Aorta (tissue), 5 donors: Measurements from ENCODE around the gene GALNT10. TPM values are rescaled to one million over a fixed set of nuclear protein-coding genes. Genes with fewer than 3 reads are reported as not detected.

ENCODE experiments used
- ATAC-seq: fragments of 200-7000 bp; cut with Tn5 transposase; one replicate; pipeline ENCODE4 v1.9.1; 2022; ENCODE audit warnings: moderate library complexity; ENCODE audit not compliant: low FRiP score
- DNase-seq, 2 donors: peaks; one replicate each; pipeline ENCODE4 v3.0.0-alpha.2; 2020
- H3K27ac ChIP-seq, 2 donors: one replicate each; pipeline ENCODE4 v1.5.1; 2013; ENCODE audit warnings: low read length in 2 of 2, mild to moderate bottlenecking in 2 of 2, moderate library complexity in 2 of 2, control low read depth in 1 of 2, inconsistent platforms in 1 of 2, low read depth in 1 of 2
- H3K27me3 ChIP-seq, 2 donors: one replicate each; pipeline ENCODE4 v1.6.1; 2013; ENCODE audit warnings: control low read depth in 1 of 2, low read length in 1 of 2, mild to moderate bottlenecking in 1 of 2, moderate library complexity in 1 of 2; ENCODE audit not compliant: insufficient read depth in 2 of 2, control insufficient read depth in 1 of 2
- H3K36me3 ChIP-seq, 2 donors: one replicate each; pipeline ENCODE4 v1.6.1; 2013; ENCODE audit warnings: control low read depth in 1 of 2, low read length in 1 of 2, mild to moderate bottlenecking in 1 of 2; ENCODE audit not compliant: insufficient read depth in 2 of 2, control insufficient read depth in 1 of 2
- H3K4me1 ChIP-seq, 2 donors: one replicate each; pipeline ENCODE4 v1.6.1; 2013; ENCODE audit warnings: low read length in 2 of 2, control low read depth in 1 of 2, mild to moderate bottlenecking in 1 of 2, moderate library complexity in 1 of 2; ENCODE audit not compliant: insufficient read depth in 2 of 2, control insufficient read depth in 1 of 2
- H3K4me3 ChIP-seq, 2 donors: one replicate each; pipeline ENCODE4 v1.5.1; 2013; ENCODE audit warnings: low read length in 2 of 2, control low read depth in 1 of 2, mild to moderate bottlenecking in 1 of 2
- H3K9me3 ChIP-seq: one replicate; pipeline ENCODE4 v1.6.1; 2013; ENCODE audit warnings: mild to moderate bottlenecking, low read length; ENCODE audit not compliant: control insufficient read depth
- WGBS, 2 donors: extraction: QIAGEN DNeasy Blood & Tissue Kit; methylation state at CpG; one replicate each; pipeline ENCODE4 v1.1.7; 2013; 5-methylcytosine and 5-hydroxymethylcytosine counted together
- intact Hi-C, 2 donors: fragments of 100-400 bp; cut with DNase I; formaldehyde crosslinking; loops; one replicate each; pipeline versions ENCODE4 v1.14.2 to v1.15.0; 2022
- polyA plus RNA-seq, 2 donors: library from polyadenylated mRNA; stranded (reverse); fragments of 200-250 nt; gene quantifications; one replicate each; pipeline ENCODE4 v1.2.3, GENCODE V29; 2013
- total RNA-seq, 2 donors: library from RNA; stranded (reverse); fragmentation: NEBNext Ultra II Directional; extraction: Animal tissue kit (Norgen Biotek cat#: 25700); gene quantifications; one replicate each; pipeline ENCODE4 v1.2.1, GENCODE V29; 2021
- donor health status: healthy with polysubstance abuse.
- donor health status: Bipolar disorder and iron deficiency.
- donor health status: DM: no; HTN: no; CAD: no.
- donor health status: DM: no; HTN: no; CAD: no.
- donor health status: DM: yes; HTN: yes; CAD: no.

GALNT10 gene
- total and polyA plus RNA-seq, 4 donors: 9.1 to 44.2 (median 26.7) TPM

- intact Hi-C loops: no loop called here
- H3K4me3 ChIP-seq: no peak overlapping the region
- no peaks in the 10 kb centered on the region for H3K9me3 ChIP-seq
- no peaks in the 10 kb centered on the region for H3K4me1 ChIP-seq
- no peak for DNase-seq
- WGBS, 2 donors: 97 to 98% methylated on average over 3 of the region's 3 CpGs
- H3K36me3 ChIP-seq: no peaks in the 10 kb centered on the region
- no peak overlapping the region for H3K27ac ChIP-seq
- no peaks in the 10 kb centered on the region for H3K27me3 ChIP-seq
- no peak for ATAC-seq
Measured at GRCh38 chr5:154428208-154428607, 237.7 kb downstream of the GALNT10 start.

- WGBS, 2 donors: 95 to 100% methylated on average over 1 of the region's 1 CpG
- DNase-seq: no peak
- Histone ChIP-seq H3K4me3 (no peak overlapping the region), H3K36me3 (no peaks in the 10 kb centered on the region), H3K9me3 (no peaks in the 10 kb centered on the region), H3K27ac (no peak overlapping the region), H3K27me3 (no peaks in the 10 kb centered on the region), H3K4me1 (no peaks in the 10 kb centered on the region)
- ATAC-seq: no peak
- intact Hi-C loops: no loop called here
Measured at GRCh38 chr5:154429341-154429740, 238.8 kb downstream of the GALNT10 start.

- Histone ChIP-seq H3K9me3 (no peaks in the 10 kb centered on the region), H3K27ac (no peak overlapping the region), H3K36me3 (peaks cover 0 to 1% of the 10 kb centered on the region in 2 donors), H3K4me3 (no peak overlapping the region), H3K27me3 (no peaks in the 10 kb centered on the region), H3K4me1 (no peaks in the 10 kb centered on the region)
- DNase-seq: no peak
- WGBS, 2 donors: 75 to 79% methylated on average over 4 of the region's 4 CpGs
- ATAC-seq: no peak
- intact Hi-C loops: no loop called here
Measured at GRCh38 chr5:154430466-154430865, 239.9 kb downstream of the GALNT10 start.

- ATAC-seq (no peak), DNase-seq (no peak)
- Histone ChIP-seq H3K4me3 (no peak overlapping the region), H3K36me3 (peaks cover 0 to 1% of the 10 kb centered on the region in 2 donors), H3K4me1 (no peaks in the 10 kb centered on the region), H3K27me3 (no peaks in the 10 kb centered on the region), H3K9me3 (no peaks in the 10 kb centered on the region), H3K27ac (no peak overlapping the region)
- intact Hi-C loops: no loop called here
- 83% methylated on average over 4 of the region's 4 CpGs for WGBS, 2 donors
Measured at GRCh38 chr5:154430961-154431630, 240.6 kb downstream of the GALNT10 start.

GRCh38 chr5:154435226-154435625 is 244.7 kb downstream of the GALNT10 start:
- H3K27ac ChIP-seq: no peak overlapping the region
- WGBS, 2 donors: 90 to 99% methylated on average over 3 of the region's 3 CpGs
- ATAC-seq (no peak), DNase-seq (no peak)
- no peaks in the 10 kb centered on the region for H3K27me3 ChIP-seq
- peaks cover 0 to 3% of the 10 kb centered on the region in 2 donors for H3K36me3 ChIP-seq
- H3K4me1 ChIP-seq: no peaks in the 10 kb centered on the region
- no peaks in the 10 kb centered on the region for H3K9me3 ChIP-seq
- intact Hi-C loops: no loop called here
- no peak overlapping the region for H3K4me3 ChIP-seq

GRCh38 chr5:154437281-154437965 is 246.9 kb downstream of the GALNT10 start:
- intact Hi-C loops: no loop called here
- no peak for ATAC-seq
- no peaks in the 10 kb centered on the region for H3K9me3 ChIP-seq
- H3K36me3 ChIP-seq: peaks cover 0 to 3% of the 10 kb centered on the region in 2 donors
- H3K4me3 ChIP-seq: no peak overlapping the region
- no peak overlapping the region for H3K27ac ChIP-seq
- H3K27me3 ChIP-seq: no peaks in the 10 kb centered on the region
- 76 to 79% methylated on average over 5 of the region's 5 CpGs for WGBS, 2 donors
- DNase-seq: no peak
- no peaks in the 10 kb centered on the region for H3K4me1 ChIP-seq

- ATAC-seq (no peak), DNase-seq (no peak)
- Histone ChIP-seq H3K36me3 (peaks cover 0 to 1% of the 10 kb centered on the region in 2 donors), H3K4me1 (no peaks in the 10 kb centered on the region), H3K4me3 (no peak overlapping the region), H3K9me3 (no peaks in the 10 kb centered on the region), H3K27ac (no peak overlapping the region), H3K27me3 (no peaks in the 10 kb centered on the region)
- intact Hi-C loops: no loop called here
- WGBS, 2 donors: 88 to 90% methylated on average over 5 of the region's 5 CpGs
Measured at GRCh38 chr5:154440540-154440939, 250.0 kb downstream of the GALNT10 start.

GRCh38 chr5:154442801-154443200 is 252.3 kb downstream of the GALNT10 start:
- Histone ChIP-seq H3K36me3 (no peaks in the 10 kb centered on the region), H3K27me3 (no peaks in the 10 kb centered on the region), H3K9me3 (no peaks in the 10 kb centered on the region), H3K4me1 (no peaks in the 10 kb centered on the region), H3K27ac (no peak overlapping the region), H3K4me3 (no peak overlapping the region)
- DNase-seq: no peak
- 92 to 94% methylated on average over 1 of the region's 1 CpG for WGBS, 2 donors
- no peak for ATAC-seq
- intact Hi-C loops: no loop called here
